K562 (cell line): Measurements from ENCODE around the gene SPATA33. TPM values are rescaled to one million over a fixed set of nuclear protein-coding genes. Genes with fewer than 3 reads are reported as not detected.

ENCODE experiments used
- ATAC-seq: fragments of 200-7000 bp; cut with Tn5 transposase; 3 replicates; pipeline ENCODE4 v1.9.1; 2020; ENCODE audit warnings: moderate library complexity
- BruUV-seq: library from RNA; stranded (reverse); fragments of 400-500 nt; replicated peaks from 2 replicates; lab custom pipeline; 2021; lab: Mats Ljungman, UMichigan
- CTCF ChIA-PET: fragments of 300-600 bp; formaldehyde crosslinking; extraction: SDS; loops from one replicate; lab custom pipeline; 2021; ENCODE audit warnings: low intra/inter-chr PET ratio; lab: Yijun Ruan, JAX
- POLR2A ChIA-PET: fragments of 300-600, 350-650 bp; sonication (Branson Sonifier 250); formaldehyde crosslinking; extraction: SDS; loops from one replicate; lab custom pipeline; 2021; ENCODE audit warnings: antibody characterized with exemption, inconsistent platforms; lab: Yijun Ruan, JAX
- DNase-seq, 4 experiments: peaks; one replicate each; pipeline versions ENCODE4 v3.0.0 to v3.0.0-alpha.2; 2011 to 2018; ENCODE audit warnings: low spot score in 3 of 4, mixed read lengths in 3 of 4; ENCODE audit errors: extremely low read depth in 1 of 4
- FAIRE-seq: peaks from 2 replicates; lab custom pipeline; 2011; peaks lifted over from hg19 to GRCh38; lab: Jason Lieb, UNC
- H2AFZ ChIP-seq: 2 replicates; pipeline ENCODE4 v1.6.0; 2011; ENCODE audit warnings: low read depth, low read length, control low read depth, inconsistent platforms
- H3K27ac ChIP-seq: fragments of 200-600 bp; 3 replicates; pipeline ENCODE4 v1.8.0; 2011; ENCODE audit warnings: low read depth, mild to moderate bottlenecking, control low read depth, inconsistent platforms, low read length, moderate library complexity, mixed read lengths; ENCODE audit errors: extremely low read depth
- H3K27me3 ChIP-seq, 2 experiments: fragments of 300-600 bp in 1 of 2; 2 replicates in 1 of 2; 3 replicates in 1 of 2; pipeline versions ENCODE4 v1.6.0 to v1.8.0; 2011; ENCODE audit warnings: inconsistent platforms in 2 of 2, low read length in 2 of 2, mild to moderate bottlenecking in 1 of 2, mixed read lengths in 1 of 2, moderate library complexity in 1 of 2; ENCODE audit not compliant: control insufficient read depth in 2 of 2, insufficient read depth in 2 of 2
- H3K36me3 ChIP-seq: fragments of 300-600 bp; 3 replicates; pipeline ENCODE4 v1.8.0; 2011; ENCODE audit warnings: mild to moderate bottlenecking, low read length, inconsistent platforms; ENCODE audit not compliant: control insufficient read depth, insufficient read depth
- H3K4me1 ChIP-seq, 2 experiments: fragments of 200-600 bp in 1 of 2; replicated peaks in 1 of 2; 2 replicates in 1 of 2; 3 replicates in 1 of 2; pipeline versions ENCODE4 v1.5.1 to v1.8.0; 2011; ENCODE audit warnings: inconsistent platforms in 2 of 2, low read length in 2 of 2, mild to moderate bottlenecking in 1 of 2, mixed read lengths in 1 of 2, moderate library complexity in 1 of 2; ENCODE audit not compliant: control insufficient read depth in 2 of 2, insufficient read depth in 2 of 2
- H3K4me2 ChIP-seq: 2 replicates; pipeline ENCODE4 v1.6.1; 2011; ENCODE audit warnings: low read length, control low read depth, inconsistent platforms, mixed read lengths; ENCODE audit not compliant: insufficient read depth
- H3K4me3 ChIP-seq: fragments of 200-600 bp; sonication (generic), shearing (Covaris generic); 2 replicates; pipeline ENCODE4 v1.5.1; 2016; ENCODE audit warnings: control low read depth, inconsistent platforms
- H3K79me2 ChIP-seq: fragments of 200-600 bp; 3 replicates; pipeline ENCODE4 v1.8.0; 2011; ENCODE audit warnings: low read length, inconsistent platforms; ENCODE audit not compliant: control insufficient read depth, insufficient read depth
- H3K9ac ChIP-seq, 2 experiments: 2 replicates each; pipeline versions ENCODE4 v1.6.0 to v1.6.1; 2011; ENCODE audit warnings: low read depth in 2 of 2, low read length in 2 of 2, control low read depth in 1 of 2, inconsistent platforms in 1 of 2, mild to moderate bottlenecking in 1 of 2, mixed read lengths in 1 of 2; ENCODE audit not compliant: insufficient read depth in 1 of 2
- H3K9me1 ChIP-seq: one replicate; pipeline ENCODE4 v1.6.0; 2011; ENCODE audit warnings: inconsistent platforms, mild to moderate bottlenecking, low read length, moderate library complexity; ENCODE audit not compliant: control insufficient read depth, insufficient read depth
- H3K9me3 ChIP-seq: replicated peaks from 2 replicates; pipeline ENCODE4 v1.5.1; 2011; ENCODE audit warnings: low read depth, low read length, inconsistent platforms; ENCODE audit not compliant: control insufficient read depth, insufficient read depth
- H4K20me1 ChIP-seq: replicated peaks from 2 replicates; pipeline ENCODE4 v1.6.1; 2011; ENCODE audit warnings: low read length, inconsistent platforms, mixed read lengths; ENCODE audit not compliant: control insufficient read depth, insufficient read depth
- CEBPG ChIP-seq, 3 experiments: fragments of 200-800 bp in 1 of 3; sonication (Bioruptor generic) in 1 of 3; sonication (generic) in 1 of 3; formaldehyde crosslinking in 1 of 3; IDR thresholded peaks in 2 of 3; conservative IDR thresholded peaks in 1 of 3; 2 replicates each; pipeline versions ENCODE4 v1.6.1 to v1.8.0; 2016 to 2022; ENCODE audit warnings: missing compliant biosample characterization in 2 of 3, missing genetic modification characterization in 2 of 3, mild to moderate bottlenecking in 1 of 3, missing genetic modification reagents in 1 of 3
- CLOCK ChIP-seq: fragments of 250-450 bp; sonication (Bioruptor Pico); IDR thresholded peaks from 2 replicates; pipeline ENCODE4 v1.4.0; 2020; ENCODE audit warnings: mild to moderate bottlenecking, moderate library complexity, borderline replicate concordance
- ELF1 ChIP-seq: fragments of 200-800 bp; sonication (Bioruptor generic); IDR thresholded peaks from 2 replicates; pipeline ENCODE4 v1.6.1; 2016; ENCODE audit warnings: missing genetic modification characterization, missing compliant biosample characterization
- ELK3 ChIP-seq: fragments of 450-650 bp; formaldehyde crosslinking; IDR thresholded peaks from 2 replicates; pipeline ENCODE4 v1.4.0; 2020; ENCODE audit warnings: mild to moderate bottlenecking
- EWSR1 ChIP-seq: fragments of 450-650 bp; IDR thresholded peaks from 2 replicates; pipeline ENCODE4 v1.6.1; 2018; ENCODE audit warnings: borderline replicate concordance, mild to moderate bottlenecking, low read depth, moderate library complexity; ENCODE audit not compliant: partially characterized antibody
- KLF16 ChIP-seq: IDR thresholded peaks from 2 replicates; pipeline ENCODE4 v1.6.1; 2016; ENCODE audit warnings: antibody characterized with exemption
- MCM7 ChIP-seq, 2 experiments: fragments of 450-650 bp; IDR thresholded peaks; 2 replicates each; pipeline ENCODE4 v1.6.1; 2016 to 2018
- MITF ChIP-seq: IDR thresholded peaks from 2 replicates; pipeline ENCODE4 v1.6.1; 2014; ENCODE audit warnings: antibody characterized with exemption
- MLX ChIP-seq, 2 experiments: fragments of 450-650 bp in 1 of 2; sonication (generic) in 1 of 2; formaldehyde crosslinking; conservative IDR thresholded peaks; 2 replicates each; pipeline versions ENCODE4 v1.4.0 to v1.8.1; 2020 to 2022; ENCODE audit warnings: mild to moderate bottlenecking in 1 of 2, missing genetic modification reagents in 1 of 2
- MNT ChIP-seq, 2 experiments: fragments of 450-650 bp; conservative IDR thresholded peaks; 2 replicates each; pipeline ENCODE4 v1.6.1; 2017; ENCODE audit warnings: mild to moderate bottlenecking in 2 of 2, moderate library complexity in 2 of 2
- TGIF2 ChIP-seq: sonication (generic); formaldehyde crosslinking; IDR thresholded peaks from 2 replicates; pipeline ENCODE4 v1.8.1; 2022; ENCODE audit warnings: mild to moderate bottlenecking, missing genetic modification reagents, moderate library complexity
- TRIM28 ChIP-seq: fragments of 450-650 bp; IDR thresholded peaks from 2 replicates; pipeline ENCODE4 v1.6.1; 2017
- ZFP1 ChIP-seq: fragments of 450-650 bp; formaldehyde crosslinking; IDR thresholded peaks from 2 replicates; pipeline ENCODE4 v1.4.0; 2020; ENCODE audit warnings: mild to moderate bottlenecking, mixed read lengths
- ZNF780A ChIP-seq: fragments of 250-450 bp; sonication (Bioruptor Pico); IDR thresholded peaks from 2 replicates; pipeline ENCODE4 v1.5.0; 2021; ENCODE audit warnings: mild to moderate bottlenecking
- WGBS: fragments of 100-300 bp; shearing (Covaris generic); methylation state at CpG from one replicate; pipeline ENCODE4 v1.1.6; 2016; ENCODE audit warnings: low coverage, mixed read lengths; ENCODE audit not compliant: insufficient coverage; ENCODE audit errors: missing lambda C conversion rate; 5-methylcytosine and 5-hydroxymethylcytosine counted together
- in situ Hi-C: fragments of 300-500 bp; cut with MboI; formaldehyde crosslinking; loops from 4 replicates; pipeline ENCODE4 v1.15.0; 2018; ENCODE audit warnings: inconsistent platforms, mixed read lengths
- intact Hi-C: fragments of 100-400 bp; cut with micrococcal nuclease; formaldehyde crosslinking; loops from 2 replicates; pipeline ENCODE4 v1.14.2; 2022
- polyA plus RNA-seq, 8 experiments: library from polyadenylated mRNA; depleted of rRNA in 4 of 8; stranded (reverse) in 5 of 8; unstranded in 3 of 8; fragments of >200 nt; fragmentation: Nextera tagmentation in 2 of 8; fragmentation: Illumina TruSeq in 1 of 8; extraction: Ambion mirVana in 2 of 8; extraction: Trizol in 1 of 8; gene quantifications; 2 replicates each; pipeline versions ENCODE4 v1.2.1 to v1.2.3, GENCODE V29; 2011 to 2014; ENCODE audit warnings: inconsistent platforms in 1 of 8, missing spikeins in 1 of 8
- total RNA-seq, 7 experiments: library from RNA; depleted of rRNA in 6 of 7; stranded (reverse); fragments of >200 nt in 6 of 7; fragmentation: Illumina TruSeq in 2 of 7; extraction: Trizol in 2 of 7; gene quantifications; 2 replicates each; pipeline versions ENCODE4 v1.2.1 to v1.2.3, GENCODE V29; 2011 to 2021; ENCODE audit warnings: low replicate concordance in 1 of 7

The SPATA33 gene
- total and polyA plus RNA-seq, 9 of the 15 experiments (the other 6 are each of a cell fraction or from before 2014, with no cell fraction given), result 4.0 to 20.0 (median 11.8) TPM

- no peak for ATAC-seq
- Histone ChIP-seq H3K4me1 (peaks cover 0 to 46% of the 10 kb centered on the region in 2 experiments; a peak in 2 of 5 replicates), H3K9ac (no peak overlapping the region; a peak in 1 of 4 replicates), H3K27ac (no peak overlapping the region), H3K4me2 (no peak overlapping the region), H3K4me3 (no peak overlapping the region), H2AFZ (no peak overlapping the region), H3K9me3 (no peaks in the 10 kb centered on the region), H4K20me1 (no peaks in the 10 kb centered on the region), H3K27me3 (peaks cover 16 to 60% of the 10 kb centered on the region in 2 experiments), H3K79me2 (no peaks in the 10 kb centered on the region), H3K9me1 (no peaks in the 10 kb centered on the region), H3K36me3 (no peaks in the 10 kb centered on the region)
- 18% methylated on average over 17 of the region's 19 CpGs for WGBS
- ChIA-PET POLR2A (interaction anchor here (0.6 to 1.4 kb wide), 8 partner anchors 9 to 249 kb away, joined by 3 to 7 read pairs (median 3); no protein-coding TSS in a partner anchor), CTCF (no interaction called here)
- DNase-seq, result no peak
- FAIRE-seq, result no peak
- intact Hi-C loops, result no loop called here
- in situ Hi-C loops, result no loop called here
- no TSS peak for BruUV-seq
- no peak for TF ChIP-seq ELK3 (CRISPR knock-in tag)
- TF ChIP-seq MNT (conservative IDR thresholded peaks at IDR 0.05), result no peak
- no peak for TF ChIP-seq CLOCK (CRISPR knock-in tag)
- no peak for TF ChIP-seq CEBPG (CRISPR knock-in tag; IDR thresholded peaks at IDR 0.05)
- TF ChIP-seq CEBPG (tag; conservative IDR thresholded peaks at IDR 0.05 in 1 of 2, IDR thresholded peaks at IDR 0.05 in 1 of 2), result no peak
- no peak for TF ChIP-seq ZFP1
- no peak for TF ChIP-seq EWSR1
- no peak for TF ChIP-seq TGIF2 (CRISPR knock-in tag)
- TF ChIP-seq MITF, result no peak
- no peak for TF ChIP-seq MLX (CRISPR knock-in tag; conservative IDR thresholded peaks at IDR 0.05)
- TF ChIP-seq MCM7 (IDR thresholded peaks at IDR 0.05), result no peak
- no peak for TF ChIP-seq ZNF780A (CRISPR knock-in tag)
- TF ChIP-seq TRIM28, result no peak
- no peak for TF ChIP-seq ELF1 (tag)
- no peak for TF ChIP-seq KLF16
Measured at GRCh38 chr16:89633064-89633631, 24.5 kb upstream of the SPATA33 start.
